ENCODE measurements around the gene ATXN1. TPM values are rescaled to one million over a fixed set of nuclear protein-coding genes. Genes with fewer than 3 reads are reported as not detected.

The ATXN1 gene
- total and polyA plus RNA-seq, 7 donors = 1.3 to 50.9 (median 21.6) TPM

DNA sequence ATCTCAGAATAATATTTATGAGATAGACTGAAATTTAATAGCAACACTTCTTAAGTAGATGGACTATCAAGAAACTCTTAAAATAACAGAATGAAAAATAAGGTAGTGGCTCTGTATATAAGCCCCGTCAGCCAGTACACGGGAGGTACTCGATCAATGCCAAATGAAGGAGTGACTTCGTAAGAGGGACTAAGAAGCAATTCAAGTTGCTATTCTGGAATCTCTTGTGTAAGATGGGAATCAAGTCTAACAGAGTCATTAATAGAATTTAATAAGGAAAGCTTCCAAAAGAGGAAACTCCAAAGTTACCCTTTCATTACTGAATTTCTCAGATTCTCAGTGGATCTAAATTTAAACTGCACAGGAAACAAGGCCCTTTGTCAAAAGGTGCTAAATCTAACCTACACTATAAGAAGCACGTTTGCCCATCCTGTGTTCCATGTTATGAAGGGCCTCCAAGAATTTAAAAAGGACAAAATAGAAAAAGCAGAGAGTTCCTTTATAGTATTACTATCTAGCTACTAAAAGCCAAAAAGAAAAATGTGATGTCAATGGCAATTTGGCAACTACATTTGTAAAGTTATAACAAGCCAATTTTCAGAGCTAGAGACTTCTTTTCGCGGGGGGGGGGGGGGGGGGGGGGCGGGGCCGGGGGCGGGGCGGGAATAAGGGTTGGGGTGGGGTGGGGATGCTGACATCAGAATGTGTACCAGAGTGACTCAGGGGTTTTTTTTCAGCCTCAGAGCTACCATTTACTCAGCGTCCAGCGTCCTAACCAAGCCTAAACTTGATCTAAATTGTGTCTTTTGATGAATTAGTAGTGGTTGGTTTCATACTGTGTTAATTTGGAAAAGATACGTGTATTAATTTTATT lies 322.3 kb downstream of the ATXN1 start:
- no peak for TF ChIP-seq CTCF (IDR thresholded peaks at IDR 0.05)
- Histone ChIP-seq H3K27ac (peak overlapping the region; percentile 54), H3K36me3 (ENCODE audit: insufficient read depth in 1 of 2, low read depth in 1 of 2) (no peaks in the 10 kb centered on the region), H3K4me3 (no peak overlapping the region), H3K27me3 (ENCODE audit: insufficient read depth in 3 of 3, low read length in 2 of 3) (no peaks in the 10 kb centered on the region), H3K9me3 (no peaks in the 10 kb centered on the region), H3K4me1 (peaks cover 22% of the 10 kb centered on the region)
- 21 to 52% (median 29%) methylated on average over 8 to 14 of the region's 14 CpGs for WGBS, 3 donors
- DNase-seq (no peak), ATAC-seq (peak; percentile 56 to 84 (median 72))
- intact Hi-C loops (cut with DNase I) = no loop called here

GRCh38 chr6:16437984-16438383 lies 323.3 kb downstream of the ATXN1 start:
- TF ChIP-seq CTCF (IDR thresholded peaks at IDR 0.05) = no peak
- DNase-seq (no peak), ATAC-seq (peak; percentile 38 to 53 (median 43))
- intact Hi-C loops (cut with DNase I) = no loop called here
- Histone ChIP-seq H3K4me1 (peaks cover 22% of the 10 kb centered on the region), H3K36me3 (ENCODE audit: insufficient read depth in 1 of 2, low read depth in 1 of 2) (no peaks in the 10 kb centered on the region), H3K27me3 (ENCODE audit: insufficient read depth in 3 of 3, low read length in 2 of 3) (no peaks in the 10 kb centered on the region), H3K4me3 (no peak overlapping the region), H3K27ac (no peak overlapping the region), H3K9me3 (no peaks in the 10 kb centered on the region)
- 84 to 92% (median 89%) methylated on average over 3 of the region's 3 CpGs for WGBS, 3 donors

DNA sequence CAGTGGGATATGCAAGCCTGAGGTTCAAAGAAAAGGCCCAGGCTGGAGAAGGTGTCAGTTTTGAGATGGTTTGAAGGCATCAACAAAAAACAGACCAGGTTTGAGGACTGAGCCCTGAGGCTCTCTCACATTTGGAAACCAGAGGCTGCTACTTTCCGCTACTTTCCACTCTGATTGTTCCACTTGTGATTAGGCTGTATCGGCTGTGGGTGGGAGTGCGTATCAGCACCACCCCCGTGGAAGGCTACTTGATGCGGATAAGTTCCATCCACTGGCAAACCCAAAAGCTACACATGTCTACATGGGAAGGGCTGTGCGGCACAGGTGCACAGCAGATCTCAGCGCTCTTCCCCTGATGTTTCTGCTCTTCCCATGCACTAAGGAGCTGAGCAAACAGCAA lies 324.2 kb downstream of the ATXN1 start:
- H3K27me3 ChIP-seq (ENCODE audit: insufficient read depth in 3 of 3, low read length in 2 of 3) = no peaks in the 10 kb centered on the region
- H3K9me3 ChIP-seq = no peaks in the 10 kb centered on the region
- no peak for TF ChIP-seq CTCF (IDR thresholded peaks at IDR 0.05)
- WGBS, 3 donors = 91 to 97% (median 96%) methylated on average over 7 of the region's 7 CpGs
- DNase-seq (no peak), ATAC-seq (no peak)
- no peaks in the 10 kb centered on the region for H3K36me3 ChIP-seq (ENCODE audit: insufficient read depth in 1 of 2, low read depth in 1 of 2)
- H3K4me3 ChIP-seq = no peak overlapping the region
- H3K27ac ChIP-seq = no peak overlapping the region
- intact Hi-C loops (cut with DNase I) = no loop called here
- H3K4me1 ChIP-seq = peaks cover 22% of the 10 kb centered on the region

DNA sequence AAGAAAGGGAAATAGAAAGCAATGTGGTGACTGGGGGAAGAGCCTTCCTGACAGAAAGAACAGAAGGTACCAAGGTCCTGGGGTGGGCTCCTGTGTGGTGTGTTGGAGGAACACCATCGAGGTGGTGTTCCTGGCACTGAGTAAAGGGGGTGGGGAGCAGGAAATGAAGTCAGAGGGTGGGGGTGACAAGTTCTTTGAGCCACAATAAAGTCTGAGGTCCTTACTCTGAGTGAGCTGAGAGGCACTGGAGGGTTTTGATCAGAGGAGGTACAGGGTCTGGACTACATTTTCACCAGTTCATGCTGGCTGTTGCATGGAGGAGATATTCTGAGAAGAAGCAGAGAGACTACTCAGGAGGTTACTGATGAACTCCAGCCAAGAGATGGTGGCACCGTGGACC lies 324.7 kb downstream of the ATXN1 start:
- intact Hi-C loops (cut with DNase I) = no loop called here
- no peak for TF ChIP-seq CTCF (IDR thresholded peaks at IDR 0.05)
- H3K4me1 ChIP-seq = peaks cover 24% of the 10 kb centered on the region
- no peaks in the 10 kb centered on the region for H3K27me3 ChIP-seq (ENCODE audit: insufficient read depth in 3 of 3, low read length in 2 of 3)
- WGBS, 3 donors = 80 to 88% (median 83%) methylated on average over 2 of the region's 2 CpGs
- no peaks in the 10 kb centered on the region for H3K36me3 ChIP-seq (ENCODE audit: insufficient read depth in 1 of 2, low read depth in 1 of 2)
- no peak for ATAC-seq
- no peak for DNase-seq
- no peak overlapping the region for H3K27ac ChIP-seq
- H3K4me3 ChIP-seq = no peak overlapping the region
- H3K9me3 ChIP-seq = no peaks in the 10 kb centered on the region

Data from psoas muscle (tissue), 8 donors.